NCI-H1105 treated with DMSO at 0.1 percent for 48 hours (cell line): ENCODE results near the gene MARS1.
"Not testable (repeated sequence)": the region's sequence is repeated elsewhere in the genome, so short reads cannot be mapped to it uniquely, and the experiment has no call there.

ENCODE experiments used
- DNase-seq: peaks from one replicate; lab custom pipeline; 2025; lab: John Stamatoyannopoulos, UW

Gene MARS1

DNA sequence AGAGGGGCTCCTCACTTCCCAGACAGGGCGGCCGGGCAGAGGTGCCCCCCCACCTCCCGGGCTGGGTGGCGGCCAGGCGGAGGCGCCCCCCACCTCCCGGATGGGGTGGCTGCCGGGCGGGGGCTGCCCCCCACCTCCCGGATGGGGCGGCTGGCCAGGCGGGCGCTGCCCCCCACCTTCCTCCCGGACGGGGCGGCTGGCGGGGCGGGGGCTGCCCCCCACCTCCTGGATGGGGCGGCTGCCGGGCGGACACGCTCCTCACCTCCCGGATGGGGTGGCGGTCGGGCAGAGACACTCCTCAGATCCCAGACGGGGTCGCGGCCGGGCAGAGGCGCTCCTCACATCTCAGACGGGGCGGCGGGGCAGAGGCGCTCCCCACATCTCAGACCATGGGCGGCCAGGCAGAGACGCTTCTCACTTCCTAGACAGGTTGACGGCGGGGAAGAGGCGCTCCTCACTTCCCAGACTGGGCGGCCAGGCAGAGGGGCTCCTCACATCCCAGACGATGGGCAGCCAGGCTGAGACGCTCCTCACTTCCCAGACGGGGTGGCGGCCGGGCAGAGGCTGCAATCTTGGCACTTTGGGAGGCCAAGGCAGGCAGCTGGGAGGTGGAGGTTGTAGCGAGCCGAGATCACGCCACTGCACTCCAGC, 7.3 kb downstream of the MARS1 start:
- DNase-seq, result not testable (repeated sequence)

DNA sequence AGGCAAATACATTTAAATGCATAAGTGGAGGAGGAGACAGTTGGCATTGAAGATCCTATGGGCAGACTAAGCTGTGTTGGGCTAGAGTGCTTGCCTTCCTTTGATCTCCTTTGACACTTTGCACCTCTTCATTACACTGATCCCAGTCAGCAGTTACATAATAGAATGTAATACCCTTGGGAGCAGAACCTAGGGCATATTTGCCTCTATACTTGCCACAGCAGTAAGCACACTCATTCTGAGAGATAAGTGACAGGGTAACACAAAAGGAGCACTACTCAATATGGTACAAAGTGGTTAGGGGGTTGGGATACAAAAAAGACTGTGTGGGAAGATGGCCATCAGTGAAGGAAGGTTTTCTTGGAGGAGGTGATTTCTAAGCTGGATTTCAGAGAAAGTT, 9.0 kb downstream of the MARS1 start:
- DNase-seq, result no peak

DNA sequence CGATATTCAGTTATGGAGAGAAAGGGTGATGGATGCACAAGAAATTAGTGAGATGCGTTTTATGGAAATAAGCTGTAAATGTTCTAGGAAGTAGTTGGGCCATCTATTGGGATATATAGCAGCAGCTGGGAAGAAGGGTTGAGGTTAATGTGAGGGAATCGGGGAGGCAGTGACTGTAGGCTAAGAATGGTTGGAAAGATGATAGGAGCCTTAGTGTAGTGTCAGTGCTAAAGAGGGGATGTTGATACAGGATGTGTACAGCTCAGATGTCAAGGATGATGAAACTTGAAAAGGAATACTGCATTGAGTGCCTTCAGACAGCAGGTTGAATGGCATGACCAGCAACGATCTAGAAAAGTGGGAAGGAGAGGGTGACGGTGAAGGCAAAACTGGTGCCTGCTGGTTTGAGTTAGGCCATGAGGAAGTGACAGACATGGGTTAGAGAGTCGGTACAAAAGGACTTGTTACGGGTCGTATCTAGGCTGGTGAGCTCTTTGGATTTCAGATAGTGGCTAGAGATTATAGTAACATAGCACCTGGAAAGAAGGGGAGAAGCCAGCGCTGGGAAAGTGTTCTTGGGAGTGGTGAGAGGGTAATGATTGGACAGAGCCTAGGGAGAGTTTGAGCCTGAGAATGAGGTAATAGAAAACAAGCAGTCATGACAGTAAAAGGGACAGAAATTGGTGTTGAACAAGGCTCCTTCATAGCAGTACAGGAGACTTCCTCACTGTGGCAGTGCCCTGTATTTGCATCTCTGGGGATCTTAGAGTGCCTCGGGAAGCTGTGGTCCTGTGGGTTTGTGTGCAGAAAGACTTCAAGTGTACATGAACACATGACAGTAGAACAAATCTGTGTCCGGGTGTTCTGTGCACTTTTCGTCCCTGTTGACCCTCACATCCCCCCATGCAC, 9.6 kb downstream of the MARS1 start:
- DNase-seq, result no peak

GRCh38 chr12:57498132-57498502, 10.2 kb downstream of the MARS1 start:
- no peak for DNase-seq

DNA sequence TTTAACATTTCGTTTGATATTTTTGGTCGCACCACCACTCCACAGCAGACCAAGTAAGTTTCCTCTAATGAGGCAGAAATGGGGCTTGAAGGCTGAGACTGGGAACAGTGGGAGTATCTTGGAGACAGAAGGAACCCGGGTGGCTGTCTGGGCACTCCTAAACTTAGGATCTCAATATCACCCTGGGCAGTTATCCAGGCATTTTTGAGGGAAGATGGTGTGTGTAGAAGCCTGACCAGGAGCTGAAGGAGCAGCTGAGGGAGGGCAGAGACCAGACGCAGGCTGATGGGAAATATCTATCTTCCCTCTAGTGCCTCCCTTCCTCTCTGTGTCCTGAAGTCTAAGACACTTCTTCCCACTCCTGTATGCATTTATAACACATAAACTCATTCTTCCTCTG, 10.7 kb downstream of the MARS1 start:
- DNase-seq, result no peak

DNA sequence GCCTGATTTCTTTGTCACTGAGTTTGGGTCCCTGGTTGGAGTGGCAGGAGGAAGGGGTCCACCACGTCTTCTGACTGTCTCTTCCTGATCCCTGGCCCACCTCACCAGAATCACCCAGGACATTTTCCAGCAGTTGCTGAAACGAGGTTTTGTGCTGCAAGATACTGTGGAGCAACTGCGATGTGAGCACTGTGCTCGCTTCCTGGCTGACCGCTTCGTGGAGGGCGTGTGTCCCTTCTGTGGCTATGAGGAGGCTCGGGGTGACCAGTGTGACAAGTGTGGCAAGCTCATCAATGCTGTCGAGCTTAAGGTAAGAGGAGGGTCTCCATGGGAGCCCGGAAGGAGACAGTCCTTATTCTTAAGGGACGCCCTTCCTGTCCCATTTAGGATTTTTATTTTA, 12.3 kb downstream of the MARS1 start:
- DNase-seq, result no peak

DNA sequence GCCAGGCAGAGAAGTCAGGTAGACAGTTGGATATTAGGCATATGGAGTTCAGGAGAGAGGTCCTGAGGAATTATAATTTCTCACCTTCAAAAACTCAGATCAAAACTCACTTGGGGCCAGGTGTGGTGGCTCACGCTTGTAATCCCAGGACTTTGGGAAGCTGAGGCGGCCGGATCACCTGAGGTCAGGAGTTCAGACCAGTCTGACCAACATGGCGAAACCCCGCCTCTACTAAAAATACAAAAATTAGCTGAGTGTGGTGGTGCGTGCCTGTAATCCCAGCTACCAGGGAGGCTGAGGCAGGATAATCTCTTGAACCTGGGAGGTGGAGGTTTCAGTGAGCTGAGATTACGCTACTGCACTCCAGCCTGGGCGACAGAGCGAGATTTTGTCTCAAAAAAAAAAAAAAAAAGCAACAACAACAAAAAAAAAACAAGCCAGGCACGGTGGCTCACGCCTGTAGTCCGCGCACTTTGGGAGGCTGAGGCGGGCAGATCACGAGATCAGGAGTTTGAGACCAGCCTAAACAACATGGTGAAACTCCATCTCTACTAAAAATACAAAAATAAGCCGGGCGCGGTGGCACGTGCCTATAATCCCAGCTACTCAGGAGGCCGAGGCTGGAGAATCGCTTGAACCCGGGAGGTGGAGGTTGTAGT, 14.6 kb downstream of the MARS1 start:
- not testable (repeated sequence) for DNase-seq

GRCh38 chr12:57506541-57506940, 18.7 kb downstream of the MARS1 start:
- not testable (repeated sequence) for DNase-seq

DNA sequence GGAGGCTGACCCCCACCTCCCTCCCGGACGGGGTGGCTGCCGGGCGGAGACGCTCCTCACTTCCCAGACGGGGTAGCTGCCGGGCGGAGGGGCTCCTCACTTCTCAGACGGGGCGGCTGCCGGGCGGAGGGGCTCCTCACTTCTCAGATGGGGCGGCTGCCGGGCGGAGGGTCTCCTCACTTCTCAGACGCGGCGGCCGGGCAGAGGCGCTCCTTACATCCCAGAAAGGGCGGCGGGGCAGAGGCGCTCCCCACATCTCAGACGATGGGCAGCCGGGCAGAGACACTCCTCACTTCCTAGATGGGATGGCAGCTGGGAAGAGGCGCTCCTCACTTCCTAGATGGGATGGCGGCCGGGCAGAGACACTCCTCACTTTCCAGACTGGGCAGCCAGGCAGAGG, 19.9 kb downstream of the MARS1 start:
- DNase-seq, result not testable (repeated sequence)

- DNase-seq, result no peak
Measured at GRCh38 chr12:57511161-57511560, 23.3 kb downstream of the MARS1 start.

DNA sequence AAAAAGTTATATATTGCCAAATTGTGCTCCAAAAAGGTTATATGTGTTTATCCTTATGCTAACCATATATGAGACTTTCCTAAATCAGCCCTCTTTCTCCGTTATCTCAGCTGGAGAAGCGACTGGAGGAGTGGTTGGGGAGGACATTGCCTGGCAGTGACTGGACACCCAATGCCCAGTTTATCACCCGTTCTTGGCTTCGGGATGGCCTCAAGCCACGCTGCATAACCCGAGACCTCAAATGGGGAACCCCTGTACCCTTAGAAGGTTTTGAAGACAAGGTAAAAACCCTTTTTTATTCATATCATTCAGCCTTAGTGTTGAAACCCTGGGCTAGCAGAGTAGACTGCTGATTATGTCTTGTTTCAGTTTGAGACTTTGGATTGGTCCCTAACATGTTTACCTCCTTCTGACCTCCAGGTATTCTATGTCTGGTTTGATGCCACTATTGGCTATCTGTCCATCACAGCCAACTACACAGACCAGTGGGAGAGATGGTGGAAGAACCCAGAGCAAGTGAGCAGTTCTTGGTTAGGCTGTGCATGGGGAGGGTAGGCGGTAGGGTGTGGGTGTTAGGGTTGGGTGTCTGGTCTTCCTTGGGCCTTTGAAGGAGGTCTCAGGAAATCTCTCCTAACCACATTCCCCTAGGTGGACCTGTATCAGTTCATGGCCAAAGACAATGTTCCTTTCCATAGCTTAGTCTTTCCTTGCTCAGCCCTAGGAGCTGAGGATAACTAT, 23.9 kb downstream of the MARS1 start:
- no peak for DNase-seq

- DNase-seq, result no peak
Measured at GRCh38 chr12:57512665-57513064, 24.8 kb downstream of the MARS1 start.

- no peak for DNase-seq
Measured at GRCh38 chr12:57513266-57513665, 25.4 kb downstream of the MARS1 start.

DNA sequence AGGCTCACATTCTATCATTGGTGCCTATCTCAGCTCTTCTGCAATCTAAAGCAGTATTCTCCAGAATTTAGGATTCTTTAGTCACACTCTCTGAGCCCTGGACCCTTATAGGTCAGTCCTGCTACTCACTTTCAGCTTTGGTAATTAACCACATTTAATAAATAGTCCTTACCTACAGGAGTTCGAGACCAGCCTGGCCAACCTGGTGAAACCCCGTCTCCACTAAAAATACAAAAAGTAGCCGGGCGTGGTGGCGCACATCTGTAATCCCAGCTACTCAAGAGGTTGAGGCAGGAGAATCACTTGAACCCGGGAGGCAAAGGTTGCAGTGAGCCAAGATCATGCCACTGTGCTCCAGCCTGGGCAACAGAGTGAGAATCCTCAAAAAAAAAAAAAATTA, 25.8 kb downstream of the MARS1 start:
- not testable (repeated sequence) for DNase-seq

DNA sequence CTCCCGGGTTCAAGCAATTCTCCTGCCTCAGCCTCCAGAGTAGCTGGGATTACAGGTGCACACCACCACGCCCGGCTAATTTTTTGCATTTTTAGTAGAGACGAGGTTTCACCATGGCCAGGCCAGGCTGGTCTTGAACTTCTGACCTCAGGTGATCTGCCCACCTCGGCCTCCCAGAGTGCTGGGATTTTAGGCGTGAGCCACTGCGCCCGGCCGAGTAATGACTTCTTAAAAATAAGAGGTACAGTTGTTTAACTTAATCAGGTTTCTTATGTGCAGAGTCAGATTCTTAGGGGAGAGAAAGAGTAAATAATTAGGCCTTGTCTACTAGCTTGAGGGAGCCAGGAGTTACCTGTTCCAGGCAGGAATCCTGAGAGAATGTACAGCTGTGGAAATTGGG, 26.4 kb downstream of the MARS1 start:
- not testable (repeated sequence) for DNase-seq

DNA sequence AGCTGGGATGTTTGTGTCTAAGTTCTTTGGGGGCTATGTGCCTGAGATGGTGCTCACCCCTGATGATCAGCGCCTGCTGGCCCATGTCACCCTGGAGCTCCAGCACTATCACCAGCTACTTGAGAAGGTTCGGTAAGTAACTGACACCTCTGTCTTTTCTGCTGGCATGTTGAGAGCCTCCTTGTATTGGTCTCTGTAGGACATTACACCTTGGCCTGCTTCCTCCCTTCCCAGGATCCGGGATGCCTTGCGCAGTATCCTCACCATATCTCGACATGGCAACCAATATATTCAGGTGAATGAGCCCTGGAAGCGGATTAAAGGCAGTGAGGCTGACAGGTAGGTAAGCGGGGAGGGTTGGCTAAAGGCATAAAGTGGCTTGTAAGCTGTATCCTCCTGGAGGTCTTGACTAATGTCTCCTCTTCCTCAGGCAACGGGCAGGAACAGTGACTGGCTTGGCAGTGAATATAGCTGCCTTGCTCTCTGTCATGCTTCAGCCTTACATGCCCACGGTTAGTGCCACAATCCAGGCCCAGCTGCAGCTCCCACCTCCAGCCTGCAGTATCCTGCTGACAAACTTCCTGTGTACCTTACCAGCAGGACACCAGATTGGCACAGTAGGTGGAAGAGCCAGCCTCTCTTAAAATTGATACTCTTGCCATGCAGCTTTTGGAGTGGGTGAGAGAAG, 27.0 kb downstream of the MARS1 start:
- DNase-seq, result no peak

DNA sequence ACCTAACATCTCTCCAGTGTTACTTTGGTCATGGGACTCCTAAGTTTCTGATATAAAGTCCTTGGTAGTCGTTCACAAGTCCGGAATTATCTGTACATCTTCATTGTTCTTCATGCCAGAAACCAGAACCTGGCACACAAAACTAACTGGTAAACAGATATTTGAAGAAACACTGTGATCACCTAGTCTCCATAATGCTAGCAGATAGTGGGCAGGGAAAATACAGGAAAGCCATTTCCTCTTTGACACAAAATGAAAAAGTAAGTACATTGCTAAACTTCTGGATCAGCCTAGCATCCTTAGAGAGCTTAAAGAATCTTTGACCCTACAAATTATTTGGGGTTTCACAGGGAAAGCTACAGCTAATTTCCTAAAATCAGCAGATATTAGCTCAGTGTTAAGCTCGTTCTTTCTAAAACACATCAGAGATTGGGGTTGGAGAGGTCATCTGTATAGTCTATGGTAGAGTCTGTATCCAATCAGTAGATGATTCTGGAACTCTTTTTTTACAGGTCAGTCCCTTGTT, 27.6 kb downstream of the MARS1 start:
- DNase-seq, result no peak

- no peak for DNase-seq
Measured at GRCh38 chr12:57515934-57516541, 28.2 kb downstream of the MARS1 start.

GRCh38 chr12:57516617-57517153, 28.8 kb downstream of the MARS1 start:
- no peak for DNase-seq

- DNase-seq, result no peak
Measured at GRCh38 chr12:57517187-57517586, 29.3 kb downstream of the MARS1 start.

DNA sequence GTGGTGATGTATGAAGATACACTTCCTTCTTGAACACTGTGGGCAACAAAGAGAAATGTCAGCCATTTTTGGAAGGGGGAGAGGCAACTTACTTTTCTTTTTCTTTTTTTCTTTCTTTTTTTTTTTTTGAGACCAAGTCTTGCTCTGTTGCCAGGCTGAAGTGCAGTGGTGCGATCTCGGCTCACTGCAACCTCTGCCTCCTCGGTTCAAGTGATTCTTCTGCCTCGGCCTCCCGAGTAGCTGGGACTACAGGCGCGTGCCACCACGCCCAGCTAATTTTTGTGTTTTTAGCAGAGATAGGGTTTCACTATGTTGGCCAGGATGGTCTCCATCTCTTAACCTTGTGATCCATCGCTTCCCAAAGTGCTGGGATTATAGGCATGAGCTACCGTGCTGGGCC, 29.9 kb downstream of the MARS1 start:
- DNase-seq, result not testable (repeated sequence)
